Measurements from ENCODE around the gene WASL.
"Not testable (repeated sequence)": the region's sequence is repeated elsewhere in the genome, so short reads cannot be mapped to it uniquely, and the experiment has no call there.

WASL gene

DNA sequence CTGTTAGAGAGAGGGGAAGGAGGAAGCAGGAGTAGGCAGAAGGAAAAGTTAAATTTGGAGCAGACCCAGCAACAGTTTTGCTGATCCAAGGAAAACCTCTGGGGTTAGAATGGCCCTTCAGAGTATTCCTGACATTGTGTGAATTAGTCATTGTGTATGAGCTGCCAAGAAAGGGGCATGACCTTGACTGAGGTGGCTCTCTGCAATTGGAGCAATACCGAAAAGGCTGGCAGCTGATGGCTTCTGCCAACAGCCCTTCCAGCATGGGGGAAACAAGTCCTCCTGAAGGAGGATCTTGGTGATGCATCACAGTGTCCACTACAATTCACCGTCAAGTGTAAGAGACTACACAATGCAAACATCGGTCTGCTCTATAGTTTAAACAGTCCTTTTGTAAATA, 20.6 kb upstream of the WASL start:
- no peak for DNase-seq (ENCODE audit: low spot score)

DNA sequence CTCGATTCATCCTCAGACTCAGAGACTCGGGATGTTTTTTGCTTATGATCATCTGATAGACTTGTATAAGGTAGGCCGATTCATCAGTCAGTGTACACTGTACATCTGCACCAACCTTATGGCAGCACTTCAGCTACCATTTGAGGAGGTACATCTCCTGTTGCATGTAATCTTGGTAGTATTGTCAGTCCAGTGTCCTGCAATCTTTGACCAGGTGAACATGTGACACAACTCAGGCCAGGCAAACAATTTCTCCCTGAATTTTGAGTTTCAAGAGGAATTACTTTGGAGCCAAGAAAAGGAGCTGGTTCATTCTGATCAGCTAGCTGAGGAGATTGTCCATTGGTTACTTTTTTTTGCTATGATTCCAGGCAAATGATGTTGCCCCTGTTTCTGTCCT, 19.7 kb upstream of the WASL start:
- no peak for DNase-seq (ENCODE audit: low spot score)

GRCh38 chr7:123763191-123763661, 14.4 kb upstream of the WASL start:
- DNase-seq (ENCODE audit: low spot score) = no peak

DNA sequence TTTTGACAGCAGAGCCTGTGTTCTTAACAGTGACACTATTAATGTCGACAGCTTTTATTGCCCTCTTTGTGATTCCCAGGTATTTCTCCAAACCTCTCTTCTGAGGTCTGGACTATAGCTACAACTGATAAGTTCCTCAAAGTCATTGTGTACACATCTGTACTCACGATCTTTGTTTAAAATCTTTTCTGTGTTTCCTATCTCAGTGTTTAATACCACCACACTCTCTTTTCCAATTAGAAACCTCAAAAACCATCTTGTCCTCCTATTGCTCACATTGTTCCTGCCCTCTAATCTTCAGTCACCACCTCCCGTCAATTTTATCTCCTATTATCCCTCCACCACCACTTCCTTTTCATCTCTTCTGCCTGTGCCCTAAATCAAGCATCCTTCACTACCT, 12.9 kb upstream of the WASL start:
- DNase-seq (ENCODE audit: low spot score) = no peak

DNA sequence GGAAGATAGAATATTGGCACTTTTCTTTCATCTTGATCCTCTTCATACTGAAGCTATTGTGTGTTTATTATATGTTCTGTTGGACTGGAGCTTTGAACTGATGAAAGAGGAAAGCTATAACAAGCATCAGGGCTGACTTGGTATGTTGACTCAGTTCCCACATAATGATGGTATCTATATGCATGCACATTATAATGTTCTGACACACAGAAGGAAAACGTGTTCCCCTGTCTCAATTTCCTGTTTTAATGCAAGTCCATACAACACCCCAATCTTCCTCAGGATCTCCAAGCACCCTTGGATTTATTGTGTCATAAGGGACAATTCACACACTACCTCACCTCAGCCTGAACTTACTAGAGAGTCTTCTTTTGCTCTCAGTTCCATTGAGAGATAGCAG, 8.3 kb upstream of the WASL start:
- DNase-seq (ENCODE audit: low spot score) = no peak

DNA sequence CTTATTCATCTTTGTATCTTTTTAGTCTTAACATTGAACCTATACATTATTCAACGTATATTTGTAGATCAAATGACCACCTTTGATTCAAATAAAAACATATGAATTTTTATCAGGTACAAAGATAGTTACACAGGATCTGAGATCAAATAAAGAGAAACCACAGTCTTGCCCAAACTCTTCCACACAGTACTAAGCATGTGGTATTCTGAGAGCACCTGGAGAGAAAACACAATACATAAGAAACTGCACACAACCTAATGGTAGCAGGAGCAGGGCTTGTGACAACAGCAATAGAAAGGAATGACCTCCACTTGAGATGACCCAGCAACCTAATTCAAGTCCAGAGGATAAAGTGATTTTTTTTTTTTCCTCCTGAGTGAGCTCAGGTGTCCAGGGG, 6.5 kb upstream of the WASL start:
- DNase-seq (ENCODE audit: low spot score) = no peak

- DNase-seq (ENCODE audit: low spot score) = no peak
These were observed 5.6 kb upstream of the WASL start for GRCh38 chr7:123754271-123754871.

GRCh38 chr7:123752534-123752933, 3.7 kb upstream of the WASL start:
- no peak for DNase-seq (ENCODE audit: low spot score)

DNA sequence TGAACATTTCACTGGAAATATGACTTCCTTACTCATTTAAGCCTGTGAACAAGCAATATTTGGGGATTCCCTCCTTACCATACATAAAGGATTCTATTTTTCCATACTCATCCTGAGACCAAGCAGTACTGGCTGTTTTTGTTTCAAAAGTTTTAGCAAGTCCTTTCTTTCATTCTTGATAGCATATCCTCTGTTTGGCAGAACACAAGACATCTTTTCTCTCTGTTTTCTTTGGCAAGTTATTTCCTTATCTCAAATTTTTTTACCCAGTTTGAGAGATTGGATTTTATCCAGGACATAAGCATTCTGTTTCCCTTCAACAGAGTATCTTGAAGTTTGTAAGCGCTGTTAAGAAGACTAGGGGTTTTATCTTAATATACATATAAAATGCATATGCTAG, 3.0 kb upstream of the WASL start:
- DNase-seq (ENCODE audit: low spot score) = no peak

GRCh38 chr7:123750389-123751230, 1.8 kb upstream of the WASL start:
- DNase-seq (ENCODE audit: low spot score) = no peak

- no peak for DNase-seq (ENCODE audit: low spot score)
These were observed 694 bp upstream of the WASL start for GRCh38 chr7:123749537-123749857.

- peak; percentile 72 for DNase-seq (ENCODE audit: low spot score)
These were observed 551 bp downstream of the WASL start for GRCh38 chr7:123748171-123748733.

DNA sequence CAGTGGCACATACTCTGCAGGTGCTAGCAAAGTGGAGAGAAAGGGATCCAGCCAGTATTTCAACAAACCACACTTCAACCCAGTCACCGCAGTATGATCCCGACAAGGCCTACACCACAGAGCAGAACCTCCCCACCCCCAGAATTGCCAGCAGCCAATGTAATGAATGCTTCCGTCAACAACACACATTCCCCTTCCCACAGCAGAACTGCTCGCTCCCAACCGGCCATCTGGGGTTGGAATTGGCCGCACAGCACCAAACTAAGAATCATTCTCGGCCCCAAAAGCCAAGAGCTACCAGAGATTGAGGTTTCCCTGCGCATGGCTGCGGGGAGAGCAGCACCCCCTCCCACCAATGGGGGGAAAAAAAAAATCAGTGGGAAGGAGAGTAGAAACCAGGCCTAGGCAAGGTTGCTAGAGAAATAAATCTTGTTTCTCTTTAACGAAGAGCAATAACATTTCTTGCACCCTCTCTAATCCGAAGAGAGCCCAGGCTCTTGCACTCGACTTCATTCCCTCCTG, 1.1 kb downstream of the WASL start:
- DNase-seq (ENCODE audit: low spot score) = peak; percentile 61

DNA sequence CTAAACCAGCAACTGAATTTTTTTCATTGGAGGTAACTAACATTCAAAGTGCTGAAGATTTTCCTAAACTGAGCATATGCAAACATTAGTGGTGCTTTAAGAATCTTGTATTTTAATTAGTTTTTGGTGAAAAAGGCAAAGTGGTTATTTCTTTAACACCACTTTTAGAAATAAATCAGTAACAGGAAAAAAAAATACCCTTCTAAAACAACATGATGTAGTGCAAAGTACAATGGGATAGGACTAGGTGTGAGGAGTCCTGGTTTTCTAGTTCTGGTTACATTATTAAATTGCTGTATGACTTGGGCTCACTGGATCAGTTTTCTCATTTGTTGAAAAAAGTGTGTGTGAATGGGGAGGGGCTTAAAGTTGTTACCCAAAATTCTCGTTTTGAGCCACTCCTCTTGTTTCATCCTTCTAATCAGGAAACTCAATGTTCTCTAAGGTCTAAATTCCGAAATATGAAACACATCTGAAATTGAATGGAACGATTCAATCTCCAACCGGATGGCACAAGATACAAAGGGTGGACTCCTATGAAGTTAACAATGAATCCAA, 1.8 kb downstream of the WASL start:
- no peak for DNase-seq (ENCODE audit: low spot score)

DNA sequence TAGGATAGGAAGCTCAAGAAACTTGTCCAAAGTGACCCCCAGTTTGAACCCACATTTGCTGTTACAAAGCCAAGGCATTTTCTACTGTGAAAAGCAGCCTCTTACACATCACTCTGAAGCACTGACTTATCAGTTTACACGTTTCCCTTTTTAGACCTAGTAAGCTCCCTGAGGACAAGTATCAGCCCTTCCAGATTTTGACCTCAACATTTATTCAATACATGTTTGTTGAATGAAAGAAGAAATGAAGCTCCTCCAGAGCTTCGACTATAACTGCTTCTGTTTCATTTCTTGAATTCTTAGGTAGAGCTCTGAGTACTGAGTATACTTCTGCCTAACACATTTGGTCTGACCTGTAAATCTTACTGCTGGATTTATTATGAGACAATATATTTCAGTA, 2.7 kb downstream of the WASL start:
- DNase-seq (ENCODE audit: low spot score) = no peak

DNA sequence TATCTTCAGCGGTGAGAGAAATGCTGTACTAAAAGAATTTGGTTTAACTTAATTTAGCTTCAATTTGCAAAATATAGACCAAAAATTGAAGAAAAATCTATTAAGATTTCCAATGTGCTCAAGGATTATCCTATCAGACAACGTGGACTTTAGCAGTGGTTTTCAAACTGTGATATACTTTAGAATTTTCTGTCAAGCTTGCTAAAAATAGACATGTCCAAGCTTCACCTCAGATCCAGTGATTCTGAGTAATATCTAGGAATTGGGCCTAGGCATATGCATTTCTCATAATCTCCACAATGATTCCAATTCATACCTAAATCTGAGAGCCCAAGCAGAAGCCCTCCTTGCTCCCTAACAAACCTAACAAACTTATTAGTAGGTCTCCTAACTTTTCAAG, 3.4 kb downstream of the WASL start:
- no peak for DNase-seq (ENCODE audit: low spot score)

DNA sequence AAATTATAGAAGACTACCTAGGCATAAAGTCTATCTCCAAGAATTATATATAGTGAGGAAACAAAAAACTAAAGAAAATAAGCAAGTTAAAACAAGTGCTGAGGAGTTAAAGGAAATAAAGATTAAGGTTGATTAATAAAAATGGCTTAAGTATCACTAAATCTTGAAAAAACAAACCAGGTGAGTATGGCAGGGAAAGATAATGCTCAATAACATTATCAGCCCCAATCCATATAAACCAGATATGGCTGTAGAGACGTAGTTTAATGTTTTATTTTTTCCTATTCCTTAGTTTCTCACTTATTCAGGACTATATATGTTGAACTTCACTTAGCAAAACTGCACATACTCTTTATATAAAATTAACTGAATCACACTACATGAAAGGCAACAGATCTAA, 4.4 kb downstream of the WASL start:
- DNase-seq (ENCODE audit: low spot score) = no peak

DNA sequence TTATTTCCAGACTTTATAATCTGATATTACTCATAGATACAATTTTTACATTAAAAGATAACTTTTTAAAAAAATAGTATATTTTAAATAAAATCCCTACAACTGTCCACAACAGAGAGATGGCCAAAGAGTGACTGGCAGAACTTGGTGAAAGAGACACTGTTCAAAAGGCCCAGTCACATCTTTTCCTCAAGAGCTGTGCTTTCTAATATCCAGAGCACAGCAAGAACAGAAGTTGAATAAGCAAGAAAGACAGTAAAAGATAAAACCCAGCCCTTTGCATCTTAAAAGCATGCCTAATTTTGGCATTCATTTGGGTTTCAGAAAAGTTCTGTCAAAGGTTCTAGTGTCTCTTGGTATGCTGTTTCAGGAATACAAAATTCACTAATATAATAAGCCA, 6.9 kb downstream of the WASL start:
- no peak for DNase-seq (ENCODE audit: low spot score)

GRCh38 chr7:123738808-123739207, 10.0 kb downstream of the WASL start:
- DNase-seq (ENCODE audit: low spot score) = no peak

GRCh38 chr7:123738356-123738755, 10.4 kb downstream of the WASL start:
- DNase-seq (ENCODE audit: low spot score) = no peak

DNA sequence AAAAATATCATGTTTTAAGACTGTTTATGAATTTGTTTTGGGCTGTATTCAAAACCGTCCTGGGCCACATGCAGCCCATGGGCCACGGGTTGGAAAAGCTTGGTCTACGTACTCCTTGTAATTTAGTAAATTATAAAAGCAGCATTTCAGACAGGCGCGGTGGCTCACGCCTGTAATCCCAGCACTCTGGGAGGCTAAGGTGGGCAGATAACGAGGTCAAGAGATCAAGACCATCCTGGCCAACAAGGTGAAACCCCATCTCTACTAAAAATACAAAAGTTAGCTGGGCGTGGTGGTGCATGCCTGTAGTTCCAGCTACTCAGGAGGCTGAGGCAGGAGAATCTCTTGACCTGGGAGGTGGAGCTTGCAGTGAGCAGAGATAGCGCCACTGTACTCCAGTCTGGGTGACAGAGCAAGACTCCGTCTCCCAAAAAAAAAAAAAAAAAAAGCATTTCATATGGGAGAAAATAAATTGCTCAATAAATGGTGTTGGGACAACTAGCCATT, 11.6 kb downstream of the WASL start:
- not testable (repeated sequence) for DNase-seq (ENCODE audit: low spot score)

- DNase-seq (ENCODE audit: low spot score) = no peak
These were observed 13.3 kb downstream of the WASL start for GRCh38 chr7:123735539-123735938.

GRCh38 chr7:123734498-123734897, 14.3 kb downstream of the WASL start:
- DNase-seq (ENCODE audit: low spot score) = no peak

Measured in D341Med (cell line).